Astrocyte of the spinal cord (primary cell): Measurements from ENCODE around the gene LYST.

Experiments used
- DNase-seq: peaks from one replicate; pipeline ENCODE4 v3.0.0; 2011; ENCODE audit warnings: low read depth, low spot score
- H3K4me3 ChIP-seq: 2 replicates; pipeline ENCODE4 v1.5.1; 2011; ENCODE audit warnings: low read depth, mild to moderate bottlenecking, low read length, moderate library complexity
- in situ Hi-C: cut with HindIII; loops from 2 replicates; pipeline ENCODE4 v1.10.0; 2017; ENCODE audit warnings: low sequenced_read_pairs
- TF ChIP-seq, protein P1 (sequence below): IDR thresholded peaks from 2 replicates; pipeline ENCODE4 v1.5.1; 2012; ENCODE audit warnings: low read depth, mild to moderate bottlenecking, low read length, inconsistent platforms

The LYST gene

GRCh38 chr1:235809688-235810397 lies 56.9 kb downstream of the LYST start:
- no peak for DNase-seq
- TF ChIP-seq, protein P1, sequence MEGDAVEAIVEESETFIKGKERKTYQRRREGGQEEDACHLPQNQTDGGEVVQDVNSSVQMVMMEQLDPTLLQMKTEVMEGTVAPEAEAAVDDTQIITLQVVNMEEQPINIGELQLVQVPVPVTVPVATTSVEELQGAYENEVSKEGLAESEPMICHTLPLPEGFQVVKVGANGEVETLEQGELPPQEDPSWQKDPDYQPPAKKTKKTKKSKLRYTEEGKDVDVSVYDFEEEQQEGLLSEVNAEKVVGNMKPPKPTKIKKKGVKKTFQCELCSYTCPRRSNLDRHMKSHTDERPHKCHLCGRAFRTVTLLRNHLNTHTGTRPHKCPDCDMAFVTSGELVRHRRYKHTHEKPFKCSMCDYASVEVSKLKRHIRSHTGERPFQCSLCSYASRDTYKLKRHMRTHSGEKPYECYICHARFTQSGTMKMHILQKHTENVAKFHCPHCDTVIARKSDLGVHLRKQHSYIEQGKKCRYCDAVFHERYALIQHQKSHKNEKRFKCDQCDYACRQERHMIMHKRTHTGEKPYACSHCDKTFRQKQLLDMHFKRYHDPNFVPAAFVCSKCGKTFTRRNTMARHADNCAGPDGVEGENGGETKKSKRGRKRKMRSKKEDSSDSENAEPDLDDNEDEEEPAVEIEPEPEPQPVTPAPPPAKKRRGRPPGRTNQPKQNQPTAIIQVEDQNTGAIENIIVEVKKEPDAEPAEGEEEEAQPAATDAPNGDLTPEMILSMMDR = no peak
- no peak overlapping the region for H3K4me3 ChIP-seq
- in situ Hi-C loops = no loop called here

GRCh38 chr1:235808223-235808622 lies 58.5 kb downstream of the LYST start:
- TF ChIP-seq, protein P1 = no peak
- DNase-seq = no peak
- H3K4me3 ChIP-seq = no peak overlapping the region
- in situ Hi-C loops = no loop called here

- TF ChIP-seq, protein P1 = no peak
- DNase-seq = no peak
- in situ Hi-C loops = no loop called here
- H3K4me3 ChIP-seq = no peak overlapping the region
Measured at GRCh38 chr1:235806123-235806522, 60.6 kb downstream of the LYST start.

DNA sequence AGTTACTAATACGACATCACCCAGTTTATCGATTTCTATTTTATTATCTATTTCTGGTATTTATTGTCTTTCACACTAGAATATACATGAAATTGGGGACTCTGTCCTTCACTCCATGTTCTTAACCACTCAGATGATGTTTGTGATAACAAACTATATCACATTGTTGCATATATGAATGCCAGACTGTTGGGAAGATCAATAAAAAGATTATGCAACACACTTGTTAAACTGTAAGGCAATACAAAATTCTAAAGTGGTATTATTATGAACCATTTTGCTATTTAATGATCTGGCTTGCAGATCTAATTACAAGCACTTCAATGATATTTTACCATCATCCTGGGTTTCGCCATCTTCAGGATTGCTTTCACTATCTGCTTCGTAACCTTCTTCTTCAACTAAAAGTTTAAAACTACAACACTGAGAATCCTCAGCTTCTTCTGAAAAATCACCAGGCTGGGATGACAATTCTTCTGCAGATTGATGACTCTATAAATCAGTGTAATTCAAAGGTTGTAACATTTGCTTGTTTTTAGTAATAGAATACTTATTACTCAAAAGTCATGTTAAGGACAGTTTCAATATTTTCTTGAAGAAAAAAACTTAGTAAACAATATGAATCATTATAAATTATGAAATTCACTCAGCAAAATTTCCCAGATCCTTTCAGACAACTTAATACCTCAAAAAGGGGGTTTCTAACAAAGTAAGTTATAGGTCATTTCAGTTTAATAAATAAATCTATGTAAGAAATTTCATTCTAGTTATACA lies 63.9 kb downstream of the LYST start:
- TF ChIP-seq, protein P1 = no peak
- in situ Hi-C loops = no loop called here
- no peak overlapping the region for H3K4me3 ChIP-seq
- DNase-seq = no peak

- in situ Hi-C loops = no loop called here
Measured at GRCh38 chr1:235799264-235799663, 67.4 kb downstream of the LYST start.

DNA sequence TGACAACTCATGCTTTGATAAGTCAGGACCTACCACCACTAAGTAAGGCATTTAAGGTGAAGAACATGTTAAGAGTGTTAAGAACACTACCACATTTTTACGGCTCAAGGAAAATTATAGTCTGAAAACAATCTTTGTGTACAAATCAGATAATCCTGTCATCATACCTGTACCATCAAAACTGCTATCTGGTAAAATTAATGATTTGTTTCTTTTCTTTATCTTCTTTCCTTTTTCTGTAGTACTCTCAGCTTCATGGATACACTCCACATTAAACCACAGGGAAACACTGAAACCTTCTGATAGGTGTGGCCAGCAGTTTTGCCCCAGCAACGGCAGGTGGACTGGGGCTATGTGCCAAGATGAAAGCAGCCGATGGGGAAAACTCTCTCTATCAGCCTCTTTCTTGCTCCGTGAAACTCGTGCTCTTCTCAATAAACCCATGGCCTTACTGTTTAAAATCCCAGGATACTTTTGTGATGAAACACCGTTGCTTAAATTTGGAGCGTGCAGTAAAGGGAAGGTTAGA lies 75.1 kb downstream of the LYST start:
- TF ChIP-seq, protein P1 = no peak
- no peak for DNase-seq
- H3K4me3 ChIP-seq = no peak overlapping the region
- in situ Hi-C loops = no loop called here

More at GRCh38 chr1:235799264-235799663, 67.4 kb downstream of the LYST start:
- no peak overlapping the region for H3K4me3 ChIP-seq
- DNase-seq = no peak
- TF ChIP-seq, protein P1 = no peak
